ENCODE results near the gene RND3. TPM values are rescaled to one million over a fixed set of nuclear protein-coding genes. Genes with fewer than 3 reads are reported as not detected.

Gene RND3
- total RNA-seq, 2 experiments from 2014 or later: not detected

- CTCF ChIA-PET: interaction anchor here (1.1 kb wide), 1 partner anchor 9 kb away, joined by 3 read pairs; no protein-coding TSS in a partner anchor
- Mint-ChIP-seq H3K27ac (no peak overlapping the region), H3K9me3 (ENCODE audit: low read depth) (no peaks in the 10 kb centered on the region)
Observed at GRCh38 chr2:150469706-150470274, 17.7 kb downstream of the RND3 start.

GRCh38 chr2:150468350-150468960 is 19.0 kb downstream of the RND3 start:
- no peak for DNase-seq
- Mint-ChIP-seq H3K4me3 (no peak overlapping the region), H3K36me3 (ENCODE audit: low read depth) (no peaks in the 10 kb centered on the region), H3K9me3 (ENCODE audit: low read depth) (no peaks in the 10 kb centered on the region), H3K4me1 (no peaks in the 10 kb centered on the region), H3K27me3 (no peaks in the 10 kb centered on the region), H3K27ac (no peak overlapping the region)
- POLR2A ChIA-PET: no interaction called here
- intact Hi-C loops (cut with DNase I, micrococcal nuclease): no loop called here
- ATAC-seq: no peak
- CTCF ChIA-PET: interaction anchor here (0.6 to 1.1 kb wide), 3 partner anchors 9 to 239 kb away, joined by 3 read pairs; no protein-coding TSS in a partner anchor

More at GRCh38 chr2:150469706-150470274, 17.7 kb downstream of the RND3 start:
- ATAC-seq (no peak), DNase-seq (no peak)
- intact Hi-C loops (cut with DNase I, micrococcal nuclease): no loop called here
- Mint-ChIP-seq H3K27me3 (no peaks in the 10 kb centered on the region), H3K4me1 (no peaks in the 10 kb centered on the region), H3K4me3 (no peak overlapping the region), H3K36me3 (ENCODE audit: low read depth) (no peaks in the 10 kb centered on the region)
- POLR2A ChIA-PET: no interaction called here

GRCh38 chr2:150467621-150467963 is 19.9 kb downstream of the RND3 start:
- Mint-ChIP-seq H3K27ac (no peak overlapping the region), H3K27me3 (no peaks in the 10 kb centered on the region), H3K4me1 (no peaks in the 10 kb centered on the region), H3K4me3 (no peak overlapping the region), H3K9me3 (ENCODE audit: low read depth) (no peaks in the 10 kb centered on the region), H3K36me3 (ENCODE audit: low read depth) (no peaks in the 10 kb centered on the region)
- ChIA-PET CTCF (interaction anchor here (0.5 kb wide), 1 partner anchor 72 kb away, joined by 4 read pairs; no protein-coding TSS in a partner anchor), POLR2A (no interaction called here)
- DNase-seq: no peak
- no peak for ATAC-seq
- intact Hi-C loops (cut with DNase I, micrococcal nuclease): no loop called here

GRCh38 chr2:150466741-150467620 is 20.5 kb downstream of the RND3 start:
- Mint-ChIP-seq H3K36me3 (ENCODE audit: low read depth) (no peaks in the 10 kb centered on the region), H3K4me1 (no peaks in the 10 kb centered on the region), H3K4me3 (no peak overlapping the region), H3K9me3 (ENCODE audit: low read depth) (no peaks in the 10 kb centered on the region), H3K27ac (no peak overlapping the region), H3K27me3 (no peaks in the 10 kb centered on the region)
- ATAC-seq: no peak
- ChIA-PET CTCF (interaction anchor here (0.5 kb wide), 1 partner anchor 71 kb away, joined by 4 read pairs; no protein-coding TSS in a partner anchor), POLR2A (no interaction called here)
- intact Hi-C loops (cut with DNase I, micrococcal nuclease): no loop called here
- no peak for DNase-seq

GRCh38 chr2:150465703-150466569 is 21.5 kb downstream of the RND3 start:
- Mint-ChIP-seq H3K4me3 (no peak overlapping the region), H3K27me3 (no peaks in the 10 kb centered on the region), H3K4me1 (no peaks in the 10 kb centered on the region), H3K36me3 (ENCODE audit: low read depth) (no peaks in the 10 kb centered on the region), H3K9me3 (ENCODE audit: low read depth) (no peaks in the 10 kb centered on the region), H3K27ac (no peak overlapping the region)
- ATAC-seq (no peak), DNase-seq (no peak)
- ChIA-PET CTCF (no interaction called here), POLR2A (no interaction called here)
- intact Hi-C loops (cut with DNase I, micrococcal nuclease): no loop called here

- Mint-ChIP-seq H3K27ac (no peak overlapping the region), H3K27me3 (no peaks in the 10 kb centered on the region), H3K36me3 (ENCODE audit: low read depth) (no peaks in the 10 kb centered on the region), H3K4me3 (no peak overlapping the region), H3K4me1 (no peaks in the 10 kb centered on the region), H3K9me3 (ENCODE audit: low read depth) (no peaks in the 10 kb centered on the region)
- ATAC-seq (no peak), DNase-seq (no peak)
- POLR2A ChIA-PET: no interaction called here
- CTCF ChIA-PET: no interaction called here
- intact Hi-C loops (cut with DNase I, micrococcal nuclease): no loop called here
Observed at GRCh38 chr2:150464986-150465385, 22.5 kb downstream of the RND3 start.

GRCh38 chr2:150464270-150464669 is 23.2 kb downstream of the RND3 start:
- Mint-ChIP-seq H3K27ac (no peak overlapping the region), H3K9me3 (ENCODE audit: low read depth) (no peaks in the 10 kb centered on the region), H3K4me1 (no peaks in the 10 kb centered on the region), H3K27me3 (no peaks in the 10 kb centered on the region), H3K4me3 (no peak overlapping the region), H3K36me3 (ENCODE audit: low read depth) (no peaks in the 10 kb centered on the region)
- intact Hi-C loops (cut with DNase I, micrococcal nuclease): no loop called here
- ChIA-PET POLR2A (no interaction called here), CTCF (no interaction called here)
- ATAC-seq (no peak), DNase-seq (no peak)

GRCh38 chr2:150462770-150463169 is 24.7 kb downstream of the RND3 start:
- DNase-seq: no peak

GRCh38 chr2:150459281-150459680 is 28.2 kb downstream of the RND3 start:
- ATAC-seq (no peak), DNase-seq (no peak)
- H3K4me3 Mint-ChIP-seq: no peak overlapping the region
- H3K36me3 Mint-ChIP-seq (ENCODE audit: low read depth): no peaks in the 10 kb centered on the region
- no peak overlapping the region for H3K27ac Mint-ChIP-seq
- POLR2A ChIA-PET: no interaction called here
- intact Hi-C loops (cut with DNase I, micrococcal nuclease): no loop called here
- CTCF ChIA-PET: no interaction called here
- H3K27me3 Mint-ChIP-seq: no peaks in the 10 kb centered on the region
- H3K4me1 Mint-ChIP-seq: no peaks in the 10 kb centered on the region
- H3K9me3 Mint-ChIP-seq (ENCODE audit: low read depth): no peaks in the 10 kb centered on the region

More at GRCh38 chr2:150462770-150463169, 24.7 kb downstream of the RND3 start:
- Mint-ChIP-seq H3K4me1 (no peaks in the 10 kb centered on the region), H3K36me3 (ENCODE audit: low read depth) (no peaks in the 10 kb centered on the region), H3K4me3 (no peak overlapping the region), H3K9me3 (ENCODE audit: low read depth) (no peaks in the 10 kb centered on the region), H3K27me3 (no peaks in the 10 kb centered on the region), H3K27ac (no peak overlapping the region)
- POLR2A ChIA-PET: no interaction called here
- no peak for ATAC-seq
- intact Hi-C loops (cut with DNase I, micrococcal nuclease): no loop called here
- CTCF ChIA-PET: no interaction called here

GRCh38 chr2:150450765-150451164 is 36.7 kb downstream of the RND3 start:
- DNase-seq: no peak
- ATAC-seq: no peak
- intact Hi-C loops (cut with DNase I, micrococcal nuclease): no loop called here
- H3K27ac Mint-ChIP-seq: no peak overlapping the region
- H3K27me3 Mint-ChIP-seq: no peaks in the 10 kb centered on the region
- no peak overlapping the region for H3K4me3 Mint-ChIP-seq
- CTCF ChIA-PET: no interaction called here
- no peaks in the 10 kb centered on the region for H3K9me3 Mint-ChIP-seq (ENCODE audit: low read depth)
- POLR2A ChIA-PET: no interaction called here
- no peaks in the 10 kb centered on the region for H3K4me1 Mint-ChIP-seq
- no peaks in the 10 kb centered on the region for H3K36me3 Mint-ChIP-seq (ENCODE audit: low read depth)

GRCh38 chr2:150449856-150450255 is 37.6 kb downstream of the RND3 start:
- H3K27ac Mint-ChIP-seq: no peak overlapping the region
- POLR2A ChIA-PET: no interaction called here
- H3K27me3 Mint-ChIP-seq: no peaks in the 10 kb centered on the region
- intact Hi-C loops (cut with DNase I, micrococcal nuclease): no loop called here
- no peak for ATAC-seq
- no peak overlapping the region for H3K4me3 Mint-ChIP-seq
- DNase-seq: no peak
- CTCF ChIA-PET: no interaction called here
- H3K4me1 Mint-ChIP-seq: no peaks in the 10 kb centered on the region
- no peaks in the 10 kb centered on the region for H3K36me3 Mint-ChIP-seq (ENCODE audit: low read depth)
- H3K9me3 Mint-ChIP-seq (ENCODE audit: low read depth): no peaks in the 10 kb centered on the region
